ENCODE data around the gene FAM50A. TPM values are rescaled to one million over a fixed set of nuclear protein-coding genes. Genes with fewer than 3 reads are reported as not detected.
"Not testable (repeated sequence)": the region's sequence is repeated elsewhere in the genome, so short reads cannot be mapped to it uniquely, and the experiment has no call there.

FAM50A gene
- total RNA-seq, 1 donor: 39.0 TPM

- no peak for DNase-seq (ENCODE audit: low read depth)
- TF ChIP-seq CTCF (IDR thresholded peaks at IDR 0.05; ENCODE audit: insufficient read depth, low read length): no peak
- no peak overlapping the region for H3K4me3 ChIP-seq (ENCODE audit: low read depth, low read length)
These were observed 51.6 kb downstream of the FAM50A start for GRCh38 chrX:154495472-154495922.

- H3K4me3 ChIP-seq (ENCODE audit: low read depth, low read length): not testable (repeated sequence)
These were observed 52.7 kb downstream of the FAM50A start for GRCh38 chrX:154496591-154497137.

More at GRCh38 chrX:154496591-154497137, 52.7 kb downstream of the FAM50A start:
- not testable (repeated sequence) for DNase-seq (ENCODE audit: low read depth)

Small RNA genes within 50 kb of the gene (small RNA-seq; reads per million reads assigned to genes)
- gene MIR6858 (not detected), gene RN7SL697P (not detected), gene SNORA70 (not detected)

Other genes starting within 250 kb of the FAM50A start
- gene OPN1MW2, start 224.4 kb upstream of the FAM50A start, total RNA-seq (ENCODE audit: low replicate concordance): not detected in 2 replicates
- not detected in 2 replicates for gene OPN1MW3, start 186.6 kb upstream of the FAM50A start, total RNA-seq (ENCODE audit: low replicate concordance)
- gene TEX28, start 149.0 kb upstream of the FAM50A start, total RNA-seq (ENCODE audit: low replicate concordance): not detected in 2 replicates
- not detected in 2 replicates for gene TKTL1, start 148.3 kb upstream of the FAM50A start, total RNA-seq (ENCODE audit: low replicate concordance)
- gene FLNA, start 69.5 kb upstream of the FAM50A start, total RNA-seq (ENCODE audit: low replicate concordance): 549 and 1,365 TPM in 2 replicates
- 9.6 and 29.9 TPM in 2 replicates for gene EMD, start 64.8 kb upstream of the FAM50A start, total RNA-seq (ENCODE audit: low replicate concordance)
- 1,297 and 3,230 TPM in 2 replicates for gene RPL10, start 45.8 kb upstream of the FAM50A start, total RNA-seq (ENCODE audit: low replicate concordance)
- gene DNASE1L1, start 34.9 kb upstream of the FAM50A start, total RNA-seq (ENCODE audit: low replicate concordance): 15.8 and 31.0 TPM in 2 replicates
- gene TAFAZZIN, start 32.6 kb upstream of the FAM50A start, total RNA-seq (ENCODE audit: low replicate concordance): 18.0 and 30.9 TPM in 2 replicates
- 33.2 and 36.1 TPM in 2 replicates for gene ATP6AP1, start 15.5 kb upstream of the FAM50A start, total RNA-seq (ENCODE audit: low replicate concordance)
- 53.9 and 115 TPM in 2 replicates for gene GDI1, start 7.0 kb upstream of the FAM50A start, total RNA-seq (ENCODE audit: low replicate concordance)
- 11.9 and 25.8 TPM in 2 replicates for gene PLXNA3, start 14.1 kb downstream of the FAM50A start, total RNA-seq (ENCODE audit: low replicate concordance)
- 19.1 and 31.6 TPM in 2 replicates for gene LAGE3, start 35.1 kb downstream of the FAM50A start, total RNA-seq (ENCODE audit: low replicate concordance)
- 10.9 and 35.0 TPM in 2 replicates for gene UBL4A, start 42.5 kb downstream of the FAM50A start, total RNA-seq (ENCODE audit: low replicate concordance)
- 23.9 and 28.6 TPM in 2 replicates for gene SLC10A3, start 46.5 kb downstream of the FAM50A start, total RNA-seq (ENCODE audit: low replicate concordance)
- gene FAM3A, start 72.1 kb downstream of the FAM50A start, total RNA-seq (ENCODE audit: low replicate concordance): 16.9 and 20.0 TPM in 2 replicates
- gene G6PD, start 102.7 kb downstream of the FAM50A start, total RNA-seq (ENCODE audit: low replicate concordance): 45.5 and 126 TPM in 2 replicates
- gene IKBKG, start 103.5 kb downstream of the FAM50A start, total RNA-seq (ENCODE audit: low replicate concordance): 17.1 and 37.2 TPM in 2 replicates
- gene CTAG1A, start 141.0 kb downstream of the FAM50A start, total RNA-seq (ENCODE audit: low replicate concordance): not detected in 2 replicates
- not detected in 2 replicates for gene CTAG1B, start 175.1 kb downstream of the FAM50A start, total RNA-seq (ENCODE audit: low replicate concordance)
- not detected in 2 replicates for gene CTAG2, start 209.4 kb downstream of the FAM50A start, total RNA-seq (ENCODE audit: low replicate concordance)